Measurements from ENCODE around the gene PORCN. TPM values are rescaled to one million over a fixed set of nuclear protein-coding genes. Genes with fewer than 3 reads are reported as not detected.
"Not testable (repeated sequence)": the region's sequence is repeated elsewhere in the genome, so short reads cannot be mapped to it uniquely, and the experiment has no call there.

PORCN gene
- total RNA-seq, 1 experiment from 2014 or later, result 12.6 TPM

GRCh38 chrX:48548871-48549270, 40.1 kb downstream of the PORCN start:
- Histone ChIP-seq H3K4ac (ENCODE audit: low read depth, low read length) (no peak overlapping the region), H2BK120ac (ENCODE audit: low read depth, low read length, poor library complexity, severe bottlenecking) (no peak overlapping the region), H3K9me3 (ENCODE audit: control insufficient read depth, low read depth, low read length) (peaks cover 14% of the 10 kb centered on the region), H3K4me1 (ENCODE audit: insufficient read depth, low read length) (no peaks in the 10 kb centered on the region), H3K79me1 (ENCODE audit: insufficient read depth, low read depth, low read length, poor library complexity, severe bottlenecking) (no peaks in the 10 kb centered on the region), H4K91ac (ENCODE audit: insufficient read length, low read depth, low read length) (no peak overlapping the region), H3K23me2 (ENCODE audit: insufficient read length, low read depth, low read length, poor library complexity, severe bottlenecking) (no peaks in the 10 kb centered on the region), H4K20me1 (ENCODE audit: control insufficient read depth, insufficient read depth, insufficient read length) (no peaks in the 10 kb centered on the region), H3K56ac (ENCODE audit: insufficient read length, low read depth, low read length) (no peak overlapping the region), H3K27me3 (ENCODE audit: insufficient read depth, low read length) (no peaks in the 10 kb centered on the region), H3K18ac (ENCODE audit: insufficient read length, low read depth, low read length) (no peak overlapping the region), H3K14ac (ENCODE audit: insufficient read depth, low read length) (no peak overlapping the region), H3K27ac (ENCODE audit: insufficient read length, low read depth, low read length) (no peak overlapping the region), H3K23ac (ENCODE audit: insufficient read length, low read depth, low read length) (no peak overlapping the region), H2AFZ (ENCODE audit: low read length) (no peak overlapping the region), H3T11ph (ENCODE audit: low read length) (no peak overlapping the region), H3K4me2 (ENCODE audit: insufficient read depth, insufficient read length, low read length) (no peak overlapping the region), H2BK20ac (ENCODE audit: low read depth, low read length, poor library complexity, severe bottlenecking) (no peak overlapping the region), H3K79me2 (ENCODE audit: insufficient read depth, low read length) (no peaks in the 10 kb centered on the region), H2BK5ac (ENCODE audit: insufficient read length, low read length) (no peak overlapping the region), H2BK15ac (ENCODE audit: low read depth, low read length) (no peak overlapping the region), H4K5ac (ENCODE audit: insufficient read length, low read depth, low read length) (no peak overlapping the region), H4K8ac (replicated peaks; ENCODE audit: insufficient read length, low read depth, low read length) (no peak overlapping the region), H2BK12ac (ENCODE audit: insufficient read length, low read depth, low read length) (no peak overlapping the region), H2AK5ac (ENCODE audit: insufficient read length, low read length) (no peak overlapping the region), H3K9ac (ENCODE audit: extremely low read depth, insufficient read length, low read length) (no peak overlapping the region)
- no peaks in the 10 kb centered on the region for H3K4me1 Mint-ChIP-seq
- peaks cover 57 to 61% of the 10 kb centered on the region in 2 experiments for H3K9me3 Mint-ChIP-seq
- peaks cover 6 to 21% (median 20%) of the 10 kb centered on the region in 3 experiments for H3K36me3 Mint-ChIP-seq (ENCODE audit: insufficient read depth in 1 of 3, low read depth in 3 of 3)
- no peak overlapping the region for H3K27ac Mint-ChIP-seq
- no peak overlapping the region for H3K4me3 Mint-ChIP-seq
- no CpG with 5 or more reads among the region's 3 CpGs for WGBS (ENCODE audit: extremely low coverage, insufficient read length, low lambda C conversion rate)
- no peaks in the 10 kb centered on the region for H3K27me3 Mint-ChIP-seq (ENCODE audit: low read depth)
- no peak for TF ChIP-seq CTCF (conservative IDR thresholded peaks at IDR 0.05)
- DNase-seq, result no peak

- not testable (repeated sequence) for H2BK15ac ChIP-seq (ENCODE audit: low read depth, low read length); H2BK12ac ChIP-seq (ENCODE audit: insufficient read length, low read depth, low read length); H2BK20ac ChIP-seq (ENCODE audit: low read depth, low read length, poor library complexity, severe bottlenecking); H3K4me1 ChIP-seq (ENCODE audit: insufficient read depth, low read length); H3K4me2 ChIP-seq (ENCODE audit: insufficient read depth, insufficient read length, low read length); H2AFZ ChIP-seq (ENCODE audit: low read length); H3K56ac ChIP-seq (ENCODE audit: insufficient read length, low read depth, low read length); H3K27me3 ChIP-seq (ENCODE audit: insufficient read depth, low read length); H4K20me1 ChIP-seq (ENCODE audit: control insufficient read depth, insufficient read depth, insufficient read length); H3K4ac ChIP-seq (ENCODE audit: low read depth, low read length); H3K79me2 ChIP-seq (ENCODE audit: insufficient read depth, low read length); H3K27me3 Mint-ChIP-seq (ENCODE audit: low read depth); H2BK120ac ChIP-seq (ENCODE audit: low read depth, low read length, poor library complexity, severe bottlenecking); H4K91ac ChIP-seq (ENCODE audit: insufficient read length, low read depth, low read length); H2BK5ac ChIP-seq (ENCODE audit: insufficient read length, low read length); H3K14ac ChIP-seq (ENCODE audit: insufficient read depth, low read length); H3K9ac ChIP-seq (ENCODE audit: extremely low read depth, insufficient read length, low read length); H3K27ac ChIP-seq (ENCODE audit: insufficient read length, low read depth, low read length); H2AK5ac ChIP-seq (ENCODE audit: insufficient read length, low read length); H3T11ph ChIP-seq (ENCODE audit: low read length); H3K23me2 ChIP-seq (ENCODE audit: insufficient read length, low read depth, low read length, poor library complexity, severe bottlenecking); H3K4me3 Mint-ChIP-seq; H3K23ac ChIP-seq (ENCODE audit: insufficient read length, low read depth, low read length); DNase-seq; H3K18ac ChIP-seq (ENCODE audit: insufficient read length, low read depth, low read length); H4K8ac ChIP-seq (replicated peaks; ENCODE audit: insufficient read length, low read depth, low read length); H4K5ac ChIP-seq (ENCODE audit: insufficient read length, low read depth, low read length); H3K79me1 ChIP-seq (ENCODE audit: insufficient read depth, low read depth, low read length, poor library complexity, severe bottlenecking); H3K4me1 Mint-ChIP-seq
- WGBS (ENCODE audit: extremely low coverage, insufficient read length, low lambda C conversion rate), result no CpG with 5 or more reads among the region's 9 CpGs
- Mint-ChIP-seq H3K27ac (0 out of 7 replicates have a peak overlapping the region, but pooled peaks of 1 of the 3 experiments have one; percentile 1), H3K9me3 (peaks cover 63 to 70% of the 10 kb centered on the region in 2 experiments), H3K36me3 (ENCODE audit: insufficient read depth in 1 of 3, low read depth in 3 of 3) (peaks cover 12 to 49% (median 29%) of the 10 kb centered on the region in 3 experiments; a peak in 6 of 7 replicates)
- peaks cover 11% of the 10 kb centered on the region for H3K9me3 ChIP-seq (ENCODE audit: control insufficient read depth, low read depth, low read length)
Measured at GRCh38 chrX:48555731-48556325, 47.0 kb downstream of the PORCN start.

Measured in H9 (cell line).